Measurements from ENCODE around the gene LRMDA. TPM values are rescaled to one million over a fixed set of nuclear protein-coding genes. Genes with fewer than 3 reads are reported as not detected.

The LRMDA gene
- total RNA-seq, 1 donor from 2014 or later = not detected

- Mint-ChIP-seq H3K27ac (no peak overlapping the region), H3K36me3 (ENCODE audit: low read depth) (no peaks in the 10 kb centered on the region), H3K4me1 (no peaks in the 10 kb centered on the region), H3K27me3 (peaks cover 3% of the 10 kb centered on the region), H3K4me3 (no peak overlapping the region), H3K9me3 (no peaks in the 10 kb centered on the region)
- intact Hi-C loops (cut with micrococcal nuclease) = no loop called here
- TF ChIP-seq CTCF (IDR thresholded peaks at IDR 0.05) = no peak
- ChIA-PET POLR2A (no interaction called here), CTCF (no interaction called here)
- ATAC-seq (ENCODE audit: low read depth) (no peak), DNase-seq (no peak)
Observed at GRCh38 chr10:75651417-75651816, 220.0 kb downstream of the LRMDA start.

DNA sequence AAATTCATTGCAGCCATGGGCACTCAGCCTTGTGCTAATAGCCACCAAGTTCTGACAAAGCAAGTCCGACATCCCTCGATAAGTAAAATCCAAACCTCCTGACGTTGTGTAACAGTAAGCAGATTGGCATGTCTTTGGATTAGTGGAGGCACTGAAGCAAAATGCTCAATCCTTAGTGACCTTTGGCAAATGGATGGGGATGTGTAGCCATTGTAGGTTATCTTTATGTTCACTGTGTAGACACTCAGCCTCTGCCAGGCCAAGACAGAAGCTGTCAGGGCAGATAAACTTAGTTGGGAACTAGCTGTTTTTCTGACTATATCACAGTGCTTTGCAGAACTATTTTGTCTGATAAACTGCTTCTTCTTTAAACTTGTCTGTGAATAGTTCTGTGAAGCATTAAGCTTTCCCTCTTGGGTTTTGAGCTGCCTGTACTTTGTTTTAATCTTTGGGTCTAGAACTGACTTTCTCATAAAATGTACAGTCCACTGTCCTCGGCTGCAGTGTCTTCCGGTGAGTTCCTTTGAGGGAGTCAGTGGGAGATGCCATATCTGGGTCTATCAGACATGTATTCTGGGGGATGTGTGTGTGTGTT lies 220.8 kb downstream of the LRMDA start:
- Mint-ChIP-seq H3K9me3 (no peaks in the 10 kb centered on the region), H3K27ac (no peak overlapping the region), H3K4me1 (no peaks in the 10 kb centered on the region), H3K27me3 (peaks cover 3% of the 10 kb centered on the region), H3K36me3 (ENCODE audit: low read depth) (no peaks in the 10 kb centered on the region), H3K4me3 (no peak overlapping the region)
- ChIA-PET CTCF (no interaction called here), POLR2A (no interaction called here)
- DNase-seq (no peak), ATAC-seq (ENCODE audit: low read depth) (no peak)
- no peak for TF ChIP-seq CTCF (IDR thresholded peaks at IDR 0.05)
- intact Hi-C loops (cut with micrococcal nuclease) = no loop called here

DNA sequence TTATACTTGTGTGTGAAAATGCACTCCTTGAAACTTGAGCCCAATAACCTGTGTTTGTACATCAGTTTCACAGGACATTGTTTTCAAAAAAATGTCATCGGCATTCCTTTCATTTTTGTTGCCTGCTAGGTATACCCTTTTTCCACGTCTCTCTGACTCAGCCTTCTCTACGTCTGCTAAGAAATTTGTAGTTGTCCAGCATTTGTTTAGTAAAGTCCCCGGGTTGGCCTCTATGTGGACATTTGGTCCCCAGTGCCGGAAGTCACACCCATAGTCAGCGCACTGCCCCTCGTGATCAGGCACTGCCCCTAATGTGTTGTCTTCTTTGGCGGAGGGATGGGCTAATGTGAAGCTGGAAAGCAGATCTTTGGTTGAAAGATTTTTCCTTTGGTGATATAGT lies 222.3 kb downstream of the LRMDA start:
- DNase-seq (no peak), ATAC-seq (ENCODE audit: low read depth) (no peak)
- intact Hi-C loops (cut with micrococcal nuclease) = no loop called here
- ChIA-PET CTCF (no interaction called here), POLR2A (no interaction called here)
- TF ChIP-seq CTCF (IDR thresholded peaks at IDR 0.05) = no peak
- Mint-ChIP-seq H3K4me3 (no peak overlapping the region), H3K27ac (no peak overlapping the region), H3K36me3 (ENCODE audit: low read depth) (no peaks in the 10 kb centered on the region), H3K9me3 (no peaks in the 10 kb centered on the region), H3K27me3 (peaks cover 3% of the 10 kb centered on the region), H3K4me1 (no peaks in the 10 kb centered on the region)

DNA sequence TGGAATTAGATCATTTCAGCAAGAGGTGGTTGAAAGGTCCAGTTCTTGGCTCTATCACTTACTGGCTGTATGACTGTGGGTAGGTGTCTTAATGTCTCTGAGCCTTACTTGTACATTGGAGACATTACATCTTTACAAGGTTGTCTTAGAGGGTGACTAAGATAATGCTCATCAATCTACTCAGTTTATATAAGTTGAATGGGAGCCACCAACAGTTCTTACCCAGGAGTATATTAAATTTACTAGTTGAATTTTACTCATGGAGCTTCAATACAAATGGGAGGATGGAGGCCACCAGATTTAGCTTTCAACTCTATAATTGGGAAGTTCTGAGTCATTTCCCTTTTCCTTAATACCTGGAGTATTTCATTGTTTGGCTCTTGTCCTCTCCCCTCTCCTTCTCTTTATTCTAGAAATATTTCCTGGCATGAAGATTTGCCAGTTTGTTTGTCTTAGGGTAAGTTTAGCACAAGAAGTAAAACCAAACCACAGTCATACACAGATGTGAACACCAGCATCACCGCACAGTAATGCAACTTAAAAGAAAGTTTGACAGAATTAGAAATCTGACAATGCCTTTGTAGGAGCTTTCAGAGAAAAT lies 222.8 kb downstream of the LRMDA start:
- DNase-seq = no peak
- Mint-ChIP-seq H3K36me3 (ENCODE audit: low read depth) (no peaks in the 10 kb centered on the region), H3K4me3 (no peak overlapping the region), H3K9me3 (no peaks in the 10 kb centered on the region), H3K27ac (no peak overlapping the region), H3K27me3 (peaks cover 3% of the 10 kb centered on the region), H3K4me1 (no peaks in the 10 kb centered on the region)
- ChIA-PET POLR2A (no interaction called here), CTCF (no interaction called here)
- intact Hi-C loops (cut with micrococcal nuclease) = no loop called here
- no peak for TF ChIP-seq CTCF (IDR thresholded peaks at IDR 0.05)
- no peak for ATAC-seq (ENCODE audit: low read depth)

- POLR2A ChIA-PET = no interaction called here
- no peak for ATAC-seq (ENCODE audit: low read depth)
- H3K36me3 Mint-ChIP-seq (ENCODE audit: low read depth) = no peaks in the 10 kb centered on the region
- no peaks in the 10 kb centered on the region for H3K4me1 Mint-ChIP-seq
- intact Hi-C loops (cut with micrococcal nuclease) = no loop called here
- H3K27ac Mint-ChIP-seq = no peak overlapping the region
- TF ChIP-seq CTCF (IDR thresholded peaks at IDR 0.05) = no peak
- DNase-seq = no peak
- peaks cover 3% of the 10 kb centered on the region for H3K27me3 Mint-ChIP-seq
- no peaks in the 10 kb centered on the region for H3K9me3 Mint-ChIP-seq
- H3K4me3 Mint-ChIP-seq = no peak overlapping the region
- CTCF ChIA-PET = no interaction called here
Observed at GRCh38 chr10:75654772-75655171, 223.3 kb downstream of the LRMDA start.

Data from activated B cell treated with CpG ODN at 0.5 μM for 24 hours (primary cell).